GM18909 (cell line): ENCODE results near the gene HERC3.
"Not testable (repeated sequence)": the region's sequence is repeated elsewhere in the genome, so short reads cannot be mapped to it uniquely, and the experiment has no call there.

Experiments
- ATAC-seq: cut with Tn5 transposase; IDR thresholded peaks from one replicate; pipeline ENCODE4 v1.9.1; 2021; ENCODE audit warnings: mild to moderate bottlenecking; ENCODE audit not compliant: unreplicated experiment, poor library complexity

The HERC3 gene

DNA sequence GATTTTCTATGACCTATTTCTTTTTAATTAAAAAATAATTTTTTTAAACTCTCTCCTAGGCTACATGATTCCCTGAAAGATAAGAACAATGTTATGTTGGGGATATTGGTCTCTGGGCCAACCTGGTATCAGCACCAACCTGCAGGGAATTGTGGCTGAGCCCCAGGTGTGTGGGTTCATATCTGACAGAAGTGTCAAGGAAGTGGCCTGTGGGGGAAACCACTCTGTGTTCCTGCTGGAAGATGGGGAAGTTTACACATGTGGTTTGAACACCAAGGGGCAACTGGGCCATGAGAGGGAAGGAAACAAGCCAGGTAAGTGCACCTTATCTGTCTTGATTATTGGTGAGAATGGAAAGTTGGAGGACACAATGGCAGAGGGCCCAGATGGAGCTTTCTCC is 13.5 kb downstream of the HERC3 start:
- no peak for ATAC-seq

- ATAC-seq, result no peak
These were observed 14.6 kb downstream of the HERC3 start for GRCh38 chr4:88606832-88607231.

- no peak for ATAC-seq
These were observed 17.1 kb downstream of the HERC3 start for GRCh38 chr4:88609387-88609786.

- not testable (repeated sequence) for ATAC-seq
These were observed 17.5 kb downstream of the HERC3 start for GRCh38 chr4:88609794-88610193.

- no peak for ATAC-seq
These were observed 18.5 kb downstream of the HERC3 start for GRCh38 chr4:88610771-88611170.

GRCh38 chr4:88613417-88613875 is 21.2 kb downstream of the HERC3 start:
- ATAC-seq, result peak; percentile 62

DNA sequence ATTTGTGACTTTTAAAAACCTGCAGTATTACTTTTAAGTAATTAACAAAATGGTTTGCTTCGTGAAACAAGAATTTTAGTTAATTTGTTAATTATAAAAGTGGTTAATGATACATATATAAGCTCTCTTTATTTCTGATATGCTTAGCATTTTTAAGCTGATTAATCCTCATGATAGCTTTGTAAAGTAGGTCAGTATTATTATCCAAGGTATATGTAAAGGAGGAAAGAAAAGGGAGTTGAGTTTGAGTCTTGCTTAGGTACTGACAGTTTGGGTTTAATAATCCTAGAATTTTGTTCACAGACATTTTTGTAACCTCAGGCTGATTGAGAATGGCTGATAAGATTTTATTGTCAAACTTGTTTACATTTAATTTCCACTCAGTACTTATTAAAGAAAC is 21.8 kb downstream of the HERC3 start:
- no peak for ATAC-seq

- no peak for ATAC-seq
These were observed 24.2 kb downstream of the HERC3 start for GRCh38 chr4:88616275-88617150.

GRCh38 chr4:88618782-88619485 is 26.7 kb downstream of the HERC3 start:
- no peak for ATAC-seq

DNA sequence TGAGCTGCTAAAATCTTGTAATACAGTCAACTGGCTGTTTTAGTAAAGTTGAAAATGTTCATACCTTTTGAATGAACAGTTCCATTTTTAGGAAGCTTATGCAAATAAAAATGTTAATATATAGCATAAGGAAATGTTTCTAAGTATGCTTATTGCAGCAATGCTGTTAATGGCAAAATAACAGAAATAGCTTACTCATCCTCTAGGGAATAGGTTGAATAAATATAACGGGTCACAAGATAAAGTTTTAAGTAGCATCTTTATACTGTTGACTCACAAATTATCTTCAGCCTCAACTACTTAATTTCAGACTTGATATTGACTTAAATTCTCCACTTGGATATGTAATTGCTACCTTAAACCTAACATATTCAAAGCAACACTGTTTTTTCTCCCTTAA is 27.7 kb downstream of the HERC3 start:
- no peak for ATAC-seq

DNA sequence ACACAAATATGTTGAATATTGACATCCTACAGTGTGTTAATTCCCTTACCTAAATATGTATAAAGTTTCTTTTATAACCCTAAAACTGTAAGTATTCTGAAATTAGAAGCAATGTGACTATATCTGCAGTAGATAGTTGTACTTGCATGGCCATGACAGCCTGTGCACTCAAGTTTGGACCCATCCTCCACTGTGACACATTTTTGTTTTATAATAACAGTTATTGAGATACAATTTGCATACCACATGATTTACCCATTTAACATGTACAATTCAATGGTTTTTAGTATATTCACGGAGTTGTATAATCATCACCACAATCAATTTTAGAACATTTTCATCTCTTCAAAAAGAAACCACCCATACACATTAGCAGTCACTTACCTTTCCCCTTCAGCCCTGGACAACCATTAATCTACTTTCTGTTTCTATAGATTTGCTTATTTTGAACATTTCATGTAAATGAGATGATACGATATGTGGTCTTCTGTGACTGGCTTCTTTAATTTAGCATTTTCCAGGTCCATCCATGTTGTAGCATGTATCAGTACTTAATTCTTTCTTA is 29.6 kb downstream of the HERC3 start:
- peak; percentile 66 for ATAC-seq

GRCh38 chr4:88623097-88623496 is 30.8 kb downstream of the HERC3 start:
- no peak for ATAC-seq

- ATAC-seq, result no peak
These were observed 36.5 kb downstream of the HERC3 start for GRCh38 chr4:88628746-88629145.

DNA sequence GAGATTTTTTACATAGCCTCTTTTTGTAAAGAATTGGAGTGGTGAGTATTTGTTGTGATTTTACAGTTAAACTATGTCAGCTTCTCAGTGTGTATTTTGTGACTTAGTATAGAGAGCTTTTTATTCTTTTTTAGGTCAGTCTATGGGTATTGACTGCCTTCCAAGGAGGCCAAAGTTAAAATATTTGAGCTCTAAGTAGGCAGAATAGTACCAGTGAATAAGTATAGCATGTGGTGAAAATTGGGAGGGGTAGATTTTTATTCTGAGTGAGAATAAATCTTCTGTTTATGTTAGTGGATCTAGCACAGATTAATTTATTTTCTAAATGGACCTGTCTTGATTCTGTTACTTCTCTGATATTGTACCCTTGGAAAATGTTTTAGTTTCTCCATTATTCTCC is 37.5 kb downstream of the HERC3 start:
- ATAC-seq, result no peak

- no peak for ATAC-seq
These were observed 38.5 kb downstream of the HERC3 start for GRCh38 chr4:88630756-88631155.

DNA sequence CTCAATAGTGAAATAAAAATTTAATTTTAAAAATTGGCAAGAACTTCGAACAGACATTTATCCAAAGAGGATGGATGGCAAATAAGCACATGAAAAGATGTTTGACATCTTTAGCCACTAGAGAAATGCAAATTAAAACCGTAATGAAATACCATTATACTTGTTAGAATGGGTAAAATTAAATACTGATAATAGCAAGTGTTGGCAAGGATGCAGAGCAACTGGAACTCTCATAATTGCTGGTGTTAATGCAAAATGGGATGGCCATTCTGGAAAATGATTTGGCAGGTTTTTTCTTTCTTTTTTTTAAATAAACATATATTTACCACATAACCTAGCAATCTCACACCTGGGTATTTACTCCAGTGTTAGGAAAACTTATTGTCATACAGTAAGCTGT is 51.7 kb downstream of the HERC3 start:
- ATAC-seq, result no peak

GRCh38 chr4:88645994-88646393 is 53.7 kb downstream of the HERC3 start:
- ATAC-seq, result no peak

DNA sequence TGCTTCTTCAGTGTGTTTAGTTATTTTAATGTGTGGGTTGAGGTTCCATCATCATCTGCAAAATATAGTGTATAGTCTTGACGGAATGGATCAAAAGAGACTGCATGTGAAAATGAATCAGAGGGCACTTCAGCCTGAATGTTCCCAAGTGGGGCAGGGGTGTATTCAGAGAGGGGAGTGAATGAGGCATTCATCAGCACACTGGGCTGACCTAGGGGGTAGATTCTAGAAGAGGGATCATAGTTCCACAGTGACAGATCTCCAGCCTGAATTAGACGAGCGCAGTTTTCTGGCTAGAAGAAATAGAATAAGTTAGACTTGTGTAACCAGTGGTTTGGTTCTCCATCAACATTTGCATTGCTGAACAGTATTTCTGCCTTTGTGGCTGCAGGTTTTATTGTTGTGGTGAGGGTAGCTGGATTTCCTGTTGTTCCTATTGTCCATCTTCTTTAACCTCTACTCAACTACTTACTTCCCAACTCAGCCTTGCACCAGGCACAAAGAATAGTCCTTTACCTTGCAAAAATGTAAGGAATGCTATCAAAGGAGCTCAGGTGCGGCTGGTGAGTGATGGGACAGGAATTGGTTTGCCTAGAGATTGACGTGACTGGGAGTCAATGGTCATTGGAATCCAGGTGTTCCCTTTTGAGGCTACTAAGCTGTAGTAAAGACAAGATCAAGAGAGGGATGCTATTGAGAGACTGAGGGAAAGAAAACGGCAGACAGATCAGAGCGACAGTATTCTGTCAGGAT is 54.4 kb downstream of the HERC3 start:
- ATAC-seq, result no peak

- ATAC-seq, result no peak
These were observed 57.4 kb downstream of the HERC3 start for GRCh38 chr4:88649716-88650115.

DNA sequence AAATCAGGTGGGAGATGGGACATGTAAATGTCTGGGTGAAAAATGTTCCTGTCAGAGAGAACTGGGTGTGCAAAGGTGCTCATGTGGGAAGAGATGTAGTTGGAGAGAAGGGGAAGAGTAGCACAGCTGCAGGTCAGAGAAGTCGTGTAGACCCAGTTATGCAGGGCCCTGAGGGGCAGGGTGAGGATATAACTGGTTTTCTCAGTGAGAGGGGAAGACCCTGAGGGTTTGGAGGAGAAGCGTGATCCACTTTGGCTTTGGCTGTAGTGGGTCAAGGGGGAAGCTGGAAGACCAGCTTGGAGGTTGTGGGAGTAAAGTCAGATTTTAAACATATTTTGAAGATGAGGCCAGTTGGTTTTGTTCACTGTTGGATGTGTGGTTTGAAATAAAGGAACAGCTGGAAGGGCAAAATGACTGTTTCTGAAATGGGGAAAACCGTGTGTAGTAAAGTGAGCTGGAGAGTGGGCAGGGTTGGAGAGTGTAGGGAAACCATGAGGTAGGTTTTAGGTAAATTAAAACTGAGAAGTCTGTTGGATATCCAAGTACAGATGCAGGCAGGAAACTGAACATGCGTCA is 61.2 kb downstream of the HERC3 start:
- ATAC-seq, result no peak
